Smooth muscle cell (in vitro differentiated cells): ENCODE measurements around the gene SEC22C. TPM values are rescaled to one million over a fixed set of nuclear protein-coding genes. Genes with fewer than 3 reads are reported as not detected.

Experiments used
- DNase-seq: peaks from one replicate; lab custom pipeline; 2025; ENCODE audit not compliant: unreplicated experiment; lab: John Stamatoyannopoulos, UW
- H2AFZ ChIP-seq: fragments of 200-600 bp; sonication (generic); 2 replicates; pipeline ENCODE4 v1.6.0; 2016; ENCODE audit warnings: antibody characterized with exemption, low read depth, mild to moderate bottlenecking
- H3F3A ChIP-seq: fragments of 200-600 bp; sonication (generic); 2 replicates; pipeline ENCODE4 v1.6.0; 2017; ENCODE audit warnings: antibody characterized with exemption, low read depth
- H3K27ac ChIP-seq: fragments of 200-600 bp; sonication (generic); 2 replicates; pipeline ENCODE4 v1.5.1; 2016; ENCODE audit warnings: low read depth, mild to moderate bottlenecking
- H3K27me3 ChIP-seq: fragments of 200-600 bp; sonication (generic); 2 replicates; pipeline ENCODE4 v1.6.1; 2016; ENCODE audit warnings: low read depth, mild to moderate bottlenecking
- H3K36me3 ChIP-seq: fragments of 200-600 bp; sonication (generic); 2 replicates; pipeline ENCODE4 v1.5.1; 2016; ENCODE audit warnings: low read depth
- H3K4me1 ChIP-seq: fragments of 200-600 bp; sonication (generic); 2 replicates; pipeline ENCODE4 v1.5.1; 2016; ENCODE audit warnings: low read depth
- H3K4me2 ChIP-seq: fragments of 200-600 bp; sonication (generic); 2 replicates; pipeline ENCODE4 v1.6.0; 2016; ENCODE audit warnings: mild to moderate bottlenecking
- H3K4me3 ChIP-seq: fragments of 200-600 bp; sonication (generic); 2 replicates; pipeline ENCODE4 v1.5.1; 2016; ENCODE audit warnings: mild to moderate bottlenecking
- H3K79me2 ChIP-seq: fragments of 200-600 bp; sonication (generic); 2 replicates; pipeline ENCODE4 v1.6.0; 2016; ENCODE audit warnings: low read depth, mild to moderate bottlenecking
- H3K9ac ChIP-seq: fragments of 200-600 bp; sonication (generic); 2 replicates; pipeline ENCODE4 v1.6.0; 2016; ENCODE audit warnings: low read depth
- H3K9me3 ChIP-seq: fragments of 200-600 bp; sonication (generic); replicated peaks from 2 replicates; pipeline ENCODE4 v1.5.1; 2016; ENCODE audit warnings: low read depth
- H4K20me1 ChIP-seq: fragments of 200-600 bp; sonication (generic); 2 replicates; pipeline ENCODE4 v1.6.0; 2016; ENCODE audit warnings: low read depth
- CTCF ChIP-seq: fragments of 200-600 bp; sonication (generic); IDR thresholded peaks from 2 replicates; pipeline ENCODE4 v1.5.1; 2017; ENCODE audit warnings: borderline replicate concordance, mild to moderate bottlenecking, antibody characterized with exemption; ENCODE audit not compliant: insufficient read depth, poor library complexity, severe bottlenecking
- WGBS: methylation state at CpG from one replicate; pipeline ENCODE4 v1.1.7; 2016; ENCODE audit warnings: low lambda C conversion rate; 5-methylcytosine and 5-hydroxymethylcytosine counted together
- polyA plus RNA-seq: library from polyadenylated mRNA; unstranded; fragments of >200 nt; fragmentation: Nextera tagmentation; extraction: Ambion mirVana; gene quantifications from 2 replicates; pipeline ENCODE4 v1.2.1, GENCODE V29; 2016
- total RNA-seq: library from RNA; depleted of rRNA; stranded (reverse); fragments of >200 nt; gene quantifications from 2 replicates; pipeline ENCODE4 v1.2.3, GENCODE V29; 2014

The SEC22C gene
- total and polyA plus RNA-seq, 2 experiments from 2014 or later, result 45.7 to 52.2 TPM

DNA sequence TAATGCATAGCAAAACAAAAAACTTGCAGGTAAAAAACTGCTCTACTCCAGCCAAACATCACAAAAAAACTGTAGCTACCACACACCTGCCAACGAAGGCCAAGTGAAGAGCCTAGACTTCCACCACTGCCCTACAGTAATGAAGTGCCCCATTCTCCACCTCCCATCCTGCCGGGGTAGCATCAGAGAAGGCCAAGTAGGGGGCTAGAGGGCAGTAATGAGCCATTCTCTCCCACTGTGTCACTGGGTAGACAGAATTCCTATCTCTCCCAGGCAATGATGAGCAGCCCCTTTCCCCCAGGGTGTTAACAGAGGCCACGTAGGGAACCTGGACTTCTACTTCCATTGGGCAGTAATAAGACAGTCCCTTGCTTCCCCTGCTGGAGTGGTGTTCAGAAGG, 9.5 kb downstream of the SEC22C start:
- H3K4me1 ChIP-seq, result no peaks in the 10 kb centered on the region
- H3K4me2 ChIP-seq, result no peak overlapping the region
- WGBS, result 40% methylated on average over 3 of the region's 3 CpGs
- peaks cover 17% of the 10 kb centered on the region for H3K36me3 ChIP-seq
- no peak overlapping the region for H2AFZ ChIP-seq
- H4K20me1 ChIP-seq, result peaks cover 57% of the 10 kb centered on the region
- TF ChIP-seq CTCF, result peak; percentile 36
- H3K27ac ChIP-seq, result no peak overlapping the region
- H3K79me2 ChIP-seq, result peaks cover 68% of the 10 kb centered on the region
- no peaks in the 10 kb centered on the region for H3K27me3 ChIP-seq
- H3F3A ChIP-seq, result no peaks in the 10 kb centered on the region
- H3K4me3 ChIP-seq, result no peak overlapping the region
- no peak for DNase-seq
- peaks cover 8% of the 10 kb centered on the region for H3K9me3 ChIP-seq
- H3K9ac ChIP-seq, result no peak overlapping the region

GRCh38 chr3:42569593-42570142, 12.1 kb downstream of the SEC22C start:
- WGBS, result 77% methylated on average over 2 of the region's 2 CpGs
- peaks cover 4% of the 10 kb centered on the region for H3K36me3 ChIP-seq
- H3F3A ChIP-seq, result no peaks in the 10 kb centered on the region
- peaks cover 43% of the 10 kb centered on the region for H3K79me2 ChIP-seq
- H4K20me1 ChIP-seq, result peaks cover 63% of the 10 kb centered on the region
- DNase-seq, result no peak
- no peak overlapping the region for H3K4me3 ChIP-seq
- H2AFZ ChIP-seq, result no peak overlapping the region
- no peak overlapping the region for H3K4me2 ChIP-seq
- no peak overlapping the region for H3K27ac ChIP-seq
- no peaks in the 10 kb centered on the region for H3K4me1 ChIP-seq
- no peak overlapping the region for H3K9ac ChIP-seq
- no peak for TF ChIP-seq CTCF
- H3K9me3 ChIP-seq, result no peaks in the 10 kb centered on the region
- H3K27me3 ChIP-seq, result no peaks in the 10 kb centered on the region

- Histone ChIP-seq H3K9me3 (no peaks in the 10 kb centered on the region), H3K4me3 (no peak overlapping the region), H3K9ac (no peak overlapping the region), H2AFZ (no peak overlapping the region), H3K4me1 (no peaks in the 10 kb centered on the region), H3F3A (no peaks in the 10 kb centered on the region), H3K4me2 (no peak overlapping the region), H3K36me3 (peaks cover 10% of the 10 kb centered on the region), H3K27ac (no peak overlapping the region), H4K20me1 (peaks cover 30% of the 10 kb centered on the region), H3K79me2 (no peaks in the 10 kb centered on the region), H3K27me3 (no peaks in the 10 kb centered on the region)
- TF ChIP-seq CTCF, result no peak
- DNase-seq, result no peak
- 76% methylated on average over 3 of the region's 3 CpGs for WGBS
Measured at GRCh38 chr3:42562047-42562907, 19.5 kb downstream of the SEC22C start.
